ENCODE measurements around the gene TNKS1BP1.

Gene TNKS1BP1

GRCh38 chr11:57276971-57277675 is 47.6 kb downstream of the TNKS1BP1 start:
- DNase-seq (ENCODE audit: low read depth) = no peak
- TF ChIP-seq, protein P1, sequence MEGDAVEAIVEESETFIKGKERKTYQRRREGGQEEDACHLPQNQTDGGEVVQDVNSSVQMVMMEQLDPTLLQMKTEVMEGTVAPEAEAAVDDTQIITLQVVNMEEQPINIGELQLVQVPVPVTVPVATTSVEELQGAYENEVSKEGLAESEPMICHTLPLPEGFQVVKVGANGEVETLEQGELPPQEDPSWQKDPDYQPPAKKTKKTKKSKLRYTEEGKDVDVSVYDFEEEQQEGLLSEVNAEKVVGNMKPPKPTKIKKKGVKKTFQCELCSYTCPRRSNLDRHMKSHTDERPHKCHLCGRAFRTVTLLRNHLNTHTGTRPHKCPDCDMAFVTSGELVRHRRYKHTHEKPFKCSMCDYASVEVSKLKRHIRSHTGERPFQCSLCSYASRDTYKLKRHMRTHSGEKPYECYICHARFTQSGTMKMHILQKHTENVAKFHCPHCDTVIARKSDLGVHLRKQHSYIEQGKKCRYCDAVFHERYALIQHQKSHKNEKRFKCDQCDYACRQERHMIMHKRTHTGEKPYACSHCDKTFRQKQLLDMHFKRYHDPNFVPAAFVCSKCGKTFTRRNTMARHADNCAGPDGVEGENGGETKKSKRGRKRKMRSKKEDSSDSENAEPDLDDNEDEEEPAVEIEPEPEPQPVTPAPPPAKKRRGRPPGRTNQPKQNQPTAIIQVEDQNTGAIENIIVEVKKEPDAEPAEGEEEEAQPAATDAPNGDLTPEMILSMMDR (IDR thresholded peaks at IDR 0.05; ENCODE audit: insufficient read depth, low read depth, low read length, missing control alignments) = no peak
- H3K4me3 ChIP-seq (ENCODE audit: low read depth, low read length) = no peak overlapping the region

GRCh38 chr11:57276169-57276970 is 48.4 kb downstream of the TNKS1BP1 start:
- DNase-seq (ENCODE audit: low read depth) = no peak
- no peak overlapping the region for H3K4me3 ChIP-seq (ENCODE audit: low read depth, low read length)
- TF ChIP-seq, protein P1 (IDR thresholded peaks at IDR 0.05; ENCODE audit: insufficient read depth, low read depth, low read length, missing control alignments) = no peak

DNA sequence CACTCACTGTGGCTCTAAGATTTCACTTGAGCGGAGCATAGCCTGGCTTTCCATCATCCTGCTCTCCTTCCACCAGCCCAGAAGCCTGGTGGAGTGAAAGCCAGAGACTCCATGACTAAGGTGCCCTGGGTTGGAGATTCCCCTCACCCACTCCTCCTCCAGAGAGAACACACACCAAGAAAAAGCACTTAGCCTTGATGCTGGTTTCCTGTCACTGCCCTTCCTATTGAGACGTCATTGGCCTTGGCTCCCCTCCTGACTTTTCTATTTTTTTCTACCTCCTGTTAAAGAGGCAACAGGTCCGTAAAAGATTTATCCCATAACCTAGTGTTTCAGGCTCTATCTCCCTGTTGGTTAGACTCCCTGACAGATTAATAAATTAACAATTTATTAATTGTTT is 49.2 kb downstream of the TNKS1BP1 start:
- no peak overlapping the region for H3K4me3 ChIP-seq (ENCODE audit: low read depth, low read length)
- TF ChIP-seq, protein P1 (IDR thresholded peaks at IDR 0.05; ENCODE audit: insufficient read depth, low read depth, low read length, missing control alignments) = no peak
- no peak for DNase-seq (ENCODE audit: low read depth)

DNA sequence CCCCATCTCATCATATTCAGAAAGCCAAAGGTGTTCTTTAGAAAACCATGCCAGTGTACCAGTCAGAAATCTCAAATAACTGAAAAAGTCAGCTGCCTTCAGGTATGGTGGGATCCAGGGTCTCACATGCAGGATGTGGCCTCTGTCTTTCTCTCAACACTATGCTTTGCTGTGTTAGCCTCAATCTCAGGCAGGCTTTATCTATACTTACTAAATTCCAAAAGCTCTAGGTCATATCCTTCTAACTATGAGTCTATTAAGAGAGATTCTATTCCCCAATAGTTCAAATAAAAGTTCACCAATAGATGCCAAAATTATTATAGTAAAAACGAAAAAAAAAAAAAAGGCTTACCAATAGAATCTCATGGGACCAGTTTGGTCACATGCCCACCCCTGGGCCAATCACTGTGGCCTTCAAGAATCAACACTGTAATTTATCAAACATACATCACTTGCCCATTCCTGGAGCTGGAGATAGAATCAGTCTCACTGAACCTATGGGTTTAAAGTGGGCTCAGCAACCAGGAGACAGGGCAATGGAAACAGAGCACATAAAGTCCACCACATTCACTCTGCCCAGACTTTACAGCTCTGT is 49.8 kb downstream of the TNKS1BP1 start:
- H3K4me3 ChIP-seq (ENCODE audit: low read depth, low read length) = no peak overlapping the region
- no peak for DNase-seq (ENCODE audit: low read depth)
- TF ChIP-seq, protein P1 (IDR thresholded peaks at IDR 0.05; ENCODE audit: insufficient read depth, low read depth, low read length, missing control alignments) = no peak

DNA sequence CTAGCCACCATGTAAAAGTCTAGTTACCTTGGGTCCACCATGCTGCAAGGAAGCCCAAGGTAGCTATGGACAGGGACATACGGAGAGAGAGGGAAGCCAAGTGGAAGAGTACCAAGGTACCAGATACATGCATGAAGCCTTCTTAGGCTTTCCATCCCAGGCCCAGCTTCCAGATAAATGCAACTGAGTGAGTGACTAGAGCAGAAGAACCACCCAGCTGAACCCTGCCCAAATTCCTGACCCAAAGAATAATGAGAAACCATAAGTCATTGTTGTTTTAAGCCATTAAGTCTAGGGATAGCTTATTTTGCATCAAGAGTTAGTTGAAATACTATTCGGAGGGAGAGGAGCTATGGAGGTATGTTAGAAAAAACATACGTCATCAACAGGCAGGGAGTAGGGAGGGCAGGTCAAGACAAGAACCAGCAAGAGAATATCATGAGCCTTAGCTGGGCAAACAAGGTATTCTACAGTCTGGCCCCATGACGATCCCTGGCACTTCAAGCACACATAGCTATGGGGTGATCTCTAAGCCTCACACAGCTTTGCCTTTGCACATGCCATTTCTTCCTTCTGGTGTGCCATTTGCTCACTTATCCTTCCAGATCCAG is 51.2 kb downstream of the TNKS1BP1 start:
- no peak for DNase-seq (ENCODE audit: low read depth)
- TF ChIP-seq, protein P1 (IDR thresholded peaks at IDR 0.05; ENCODE audit: insufficient read depth, low read depth, low read length, missing control alignments) = no peak
- no peak overlapping the region for H3K4me3 ChIP-seq (ENCODE audit: low read depth, low read length)

DNA sequence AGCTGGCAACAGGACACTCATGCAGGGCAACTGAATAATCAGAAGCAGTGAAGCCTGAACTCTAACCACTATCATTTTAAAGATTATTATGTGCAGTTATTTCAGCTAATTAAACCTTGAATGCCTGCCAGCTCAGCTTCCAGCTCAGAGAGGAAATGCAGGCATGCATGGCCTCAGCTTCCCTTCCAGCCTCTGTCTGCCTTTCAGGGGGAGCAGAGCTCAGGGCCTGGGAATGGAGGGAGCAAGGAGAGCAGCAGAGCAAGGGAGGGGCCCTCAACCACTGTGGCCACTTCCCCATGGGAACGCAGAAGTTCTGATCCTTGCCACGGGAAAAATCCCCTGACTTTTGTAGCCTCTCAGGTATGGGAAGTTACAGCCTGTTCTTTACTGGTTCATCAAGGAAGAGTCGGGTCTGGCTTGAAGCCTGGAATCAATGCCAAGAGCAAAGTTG is 55.2 kb downstream of the TNKS1BP1 start:
- no peak for DNase-seq (ENCODE audit: low read depth)
- TF ChIP-seq, protein P1 (IDR thresholded peaks at IDR 0.05; ENCODE audit: insufficient read depth, low read depth, low read length, missing control alignments) = no peak
- H3K4me3 ChIP-seq (ENCODE audit: low read depth, low read length) = no peak overlapping the region
